ENCODE data around the gene PCED1A. TPM values are rescaled to one million over a fixed set of nuclear protein-coding genes. Genes with fewer than 3 reads are reported as not detected.

Gene PCED1A
- total and polyA plus RNA-seq, 9 of the 15 experiments (the other 6 are each of a cell fraction or from before 2014, with no cell fraction given) = 1.5 to 11.5 (median 5.9) TPM

GRCh38 chr20:2840138-2840966, at the start of gene PCED1A, which contains the start of gene VPS16 (continued):
- no peak for TF ChIP-seq CTCFL (IDR thresholded peaks at IDR 0.05; ENCODE audit: borderline replicate concordance, insufficient read depth, low read depth, low read length, poor library complexity, severe bottlenecking)
- TF ChIP-seq ZNF76 (CRISPR knock-in tag; IDR thresholded peaks at IDR 0.05; ENCODE audit: borderline replicate concordance) = 0 out of 2 replicates have a peak, but pooled peaks have one; percentile 37
- TF ChIP-seq ZNF277 (CRISPR knock-in tag; IDR thresholded peaks at IDR 0.05; ENCODE audit: borderline replicate concordance) = no peak
- TF ChIP-seq THAP7 (CRISPR knock-in tag; IDR thresholded peaks at IDR 0.05) = no peak
- no peak for TF ChIP-seq ZNF24 (IDR thresholded peaks at IDR 0.05)
- TF ChIP-seq RUNX1 (IDR thresholded peaks at IDR 0.05; ENCODE audit: low read depth) = no peak
- TF ChIP-seq HCFC1 (IDR thresholded peaks at IDR 0.05; ENCODE audit: low read depth, low read length) = peak; percentile 89
- no peak for TF ChIP-seq ZZZ3 (IDR thresholded peaks at IDR 0.05)
- TF ChIP-seq ZNF197 (CRISPR knock-in tag; IDR thresholded peaks at IDR 0.05; ENCODE audit: low read depth) = no peak
- TF ChIP-seq MTF1 (CRISPR knock-in tag; IDR thresholded peaks at IDR 0.05; ENCODE audit: borderline replicate concordance) = no peak
- no peak for TF ChIP-seq ZFP36 (IDR thresholded peaks at IDR 0.05; ENCODE audit: low read depth, low read length, partially characterized antibody)
- TF ChIP-seq FOSL1 (tag; conservative IDR thresholded peaks at IDR 0.05) = no peak
- peak; percentile 96 for TF ChIP-seq ZFX (CRISPR knock-in tag; IDR thresholded peaks at IDR 0.05)
- no peak for TF ChIP-seq ZNF347 (CRISPR knock-in tag; IDR thresholded peaks at IDR 0.05; ENCODE audit: low read depth)
- TF ChIP-seq MEIS2 (IDR thresholded peaks at IDR 0.05; ENCODE audit: partially characterized antibody) = no peak
- no peak for TF ChIP-seq ZNF561 (CRISPR knock-in tag; conservative IDR thresholded peaks at IDR 0.05)
- no peak for TF ChIP-seq TCF3 (CRISPR knock-in tag; IDR thresholded peaks at IDR 0.05)
- TF ChIP-seq NFXL1 (CRISPR knock-in tag; IDR thresholded peaks at IDR 0.05) = no peak
- TF ChIP-seq NFE2 (IDR thresholded peaks at IDR 0.05; ENCODE audit: low read depth) = no peak
- no peak for TF ChIP-seq DLX4 (CRISPR knock-in tag; IDR thresholded peaks at IDR 0.05)
- peak; percentile 88 for TF ChIP-seq RAD51 (IDR thresholded peaks at IDR 0.05; ENCODE audit: borderline replicate concordance, low read depth)
